Stimulated activated CD4-positive, alpha-beta T cell treated with anti-CD3 and anti-CD28 coated beads, Interleukin-12 subunit alpha, Interleukin-12 subunit beta, amount 100 ng/mL, for 48 hours (primary cell): Measurements from ENCODE around the gene TICAM1.
"Not testable (repeated sequence)": the region's sequence is repeated elsewhere in the genome, so short reads cannot be mapped to it uniquely, and the experiment has no call there.

Source experiments
- DNase-seq, 3 donors: peaks; one replicate each; pipeline ENCODE4 v3.0.0-alpha.2; 2020; ENCODE audit warnings: low read depth in 2 of 3, low spot score in 1 of 3

Gene TICAM1

DNA sequence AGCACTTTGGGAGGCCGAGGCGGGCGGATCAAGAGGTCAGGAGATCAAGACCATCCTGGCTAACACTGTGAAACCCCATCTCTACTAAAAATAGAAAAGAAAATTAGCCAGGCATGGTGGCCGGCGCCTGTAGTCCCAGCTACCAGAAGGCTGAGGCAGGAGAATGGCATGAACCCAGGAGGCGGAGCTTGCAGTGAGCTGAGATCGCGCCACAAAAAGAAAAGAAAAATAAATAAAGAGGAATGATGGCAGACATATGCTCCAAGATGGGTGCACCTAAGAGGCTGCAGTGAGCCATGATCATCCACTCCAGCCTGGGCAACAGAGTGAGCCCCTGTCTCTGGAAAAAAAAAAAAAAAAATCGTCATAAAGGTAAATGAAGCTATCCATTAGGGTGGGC is 14.5 kb upstream of the TICAM1 start:
- not testable (repeated sequence) for DNase-seq

GRCh38 chr19:4844348-4845179 is 13.1 kb upstream of the TICAM1 start:
- no peak for DNase-seq

GRCh38 chr19:4843647-4843965 is 12.1 kb upstream of the TICAM1 start:
- DNase-seq, result no peak

DNA sequence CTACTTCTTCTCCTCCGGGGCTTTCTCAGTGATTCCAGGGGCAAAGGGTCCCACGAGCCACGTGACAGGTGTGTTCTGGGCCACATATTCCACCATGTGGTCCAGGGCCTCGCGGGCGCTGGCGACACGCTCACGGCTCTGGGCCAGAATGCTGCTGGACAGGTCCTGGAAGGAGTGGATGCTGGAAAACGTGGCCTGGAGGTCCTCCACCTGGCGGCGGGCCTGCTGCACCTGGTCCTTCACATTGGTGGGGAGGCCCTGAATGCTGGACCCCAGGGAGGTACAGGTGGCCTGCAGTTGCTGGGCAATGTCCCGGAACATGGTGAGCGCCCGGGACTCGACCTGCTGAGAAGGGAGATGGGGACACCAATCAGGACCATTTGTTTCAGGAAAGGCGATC is 7.7 kb upstream of the TICAM1 start:
- DNase-seq, result no peak

DNA sequence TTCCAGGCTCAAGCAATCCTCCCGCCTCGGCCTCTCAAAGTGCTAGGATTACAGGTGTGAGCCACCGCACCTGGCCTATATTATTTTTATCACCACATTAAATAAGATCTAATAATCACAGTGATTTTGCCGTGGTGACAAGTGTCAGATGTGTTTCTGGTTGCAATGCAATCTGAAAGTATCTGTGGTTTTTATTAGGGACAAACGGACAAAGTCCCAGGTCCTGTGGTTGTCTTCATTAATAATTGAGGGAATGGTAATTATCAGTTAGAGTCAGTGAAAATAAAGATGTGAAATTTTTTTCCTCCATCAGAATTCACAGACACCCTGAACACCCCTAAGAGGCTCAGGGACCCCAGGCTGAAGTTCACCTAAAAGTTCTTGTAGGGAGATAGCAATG is 1.3 kb upstream of the TICAM1 start:
- DNase-seq, result no peak

DNA sequence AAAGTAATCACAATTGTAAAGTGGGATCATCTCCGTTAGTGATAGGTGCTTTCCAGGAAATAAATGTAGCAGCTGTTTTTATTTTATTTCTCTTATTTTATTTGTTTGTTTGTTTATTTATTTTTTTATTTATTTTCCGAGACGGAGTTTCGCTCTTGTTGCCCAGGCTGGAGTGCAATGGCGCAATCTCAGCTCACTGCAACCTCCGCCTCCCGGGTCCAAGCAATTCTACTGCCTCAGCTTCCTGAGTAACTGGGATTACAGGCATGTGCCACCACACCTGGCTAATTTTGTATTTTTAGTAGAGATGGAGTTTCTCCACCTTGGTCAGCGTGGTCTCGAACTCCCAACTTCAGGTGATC is 448 bp upstream of the TICAM1 start:
- DNase-seq, result not testable (repeated sequence)

DNA sequence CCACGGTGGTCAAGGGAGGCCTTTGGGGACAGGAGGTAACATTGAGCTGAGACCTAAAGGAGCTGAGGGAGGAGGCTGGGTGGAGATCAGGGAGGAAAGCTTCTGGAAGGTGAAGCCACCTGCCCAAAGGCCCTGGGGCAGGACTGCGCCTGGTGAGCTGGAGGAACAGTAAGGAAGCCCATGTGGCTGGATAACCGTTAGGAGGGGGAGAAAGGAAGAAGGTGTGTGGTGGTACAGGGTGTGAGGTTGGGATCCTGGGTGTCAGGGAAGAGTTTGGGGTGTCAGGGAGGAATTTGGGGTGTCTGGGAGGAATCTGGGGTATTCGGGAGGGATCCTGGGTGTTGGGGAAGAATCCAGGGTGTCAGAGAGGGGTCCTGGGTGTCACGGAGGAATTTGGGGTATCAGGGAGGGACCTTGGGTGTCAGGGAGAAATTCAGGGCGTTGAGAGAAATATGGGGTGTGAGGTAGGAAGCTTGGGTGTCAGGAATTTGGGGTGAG is 695 bp downstream of the TICAM1 start:
- DNase-seq, result no peak

DNA sequence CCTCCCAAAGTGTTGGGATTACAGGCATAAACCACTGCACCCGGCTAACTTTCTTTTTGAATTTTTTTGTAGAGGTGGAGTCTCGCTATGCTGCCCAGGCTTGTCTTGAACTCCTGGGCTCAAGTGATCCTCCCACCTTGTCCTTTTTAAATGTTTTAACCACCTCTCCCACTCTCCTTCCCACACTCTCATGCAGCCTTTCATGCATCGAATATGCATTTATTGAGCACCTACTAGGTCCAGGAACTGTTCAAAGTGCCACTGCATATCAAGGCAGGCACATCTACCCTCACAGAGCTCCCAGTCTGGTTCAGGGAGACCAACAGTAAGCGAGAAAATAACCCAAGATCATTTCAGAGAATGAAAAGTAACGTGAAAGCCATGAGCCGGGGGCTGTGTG is 1.2 kb downstream of the TICAM1 start:
- no peak for DNase-seq

GRCh38 chr19:4829001-4829712 is 2.4 kb downstream of the TICAM1 start:
- no peak for DNase-seq

- no peak for DNase-seq
Measured at GRCh38 chr19:4823577-4823976, 7.9 kb downstream of the TICAM1 start.

DNA sequence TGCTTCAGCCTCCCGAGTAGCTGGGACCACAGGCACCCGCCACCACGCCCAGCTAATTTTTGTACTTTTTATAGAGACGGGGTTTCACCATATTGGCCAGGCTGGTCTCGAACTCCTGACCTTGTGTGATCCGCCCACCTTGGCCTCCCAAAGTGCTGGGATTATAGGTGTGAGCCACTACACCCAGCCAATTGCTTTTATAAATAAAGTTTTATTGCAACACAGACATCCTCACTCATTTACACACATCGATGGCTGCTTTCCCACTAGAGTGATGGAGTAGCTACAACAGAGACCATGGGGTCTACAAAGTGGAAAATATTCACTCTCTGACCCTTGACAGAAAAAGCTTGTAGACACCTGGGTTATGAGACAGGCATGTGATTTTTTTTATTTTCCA is 9.2 kb downstream of the TICAM1 start:
- DNase-seq, result not testable (repeated sequence)

DNA sequence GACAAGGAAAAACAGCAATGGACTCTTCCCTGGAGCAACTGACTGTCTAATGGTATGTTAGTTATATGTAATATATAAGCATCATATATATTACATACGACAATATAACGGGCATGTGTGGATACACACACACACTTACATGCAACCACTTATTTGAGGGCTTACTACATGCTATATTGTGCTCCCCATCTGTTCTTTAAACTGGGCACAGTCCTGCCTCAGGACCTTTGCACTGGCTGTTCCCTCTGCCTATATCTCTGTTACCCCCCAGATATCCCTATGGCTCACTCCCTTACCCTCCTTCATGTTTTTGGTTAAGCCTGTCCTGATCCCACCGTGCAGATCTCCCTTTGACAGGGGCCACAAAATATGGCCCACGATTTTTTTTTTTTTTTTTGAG is 10.2 kb downstream of the TICAM1 start:
- DNase-seq, result no peak

DNA sequence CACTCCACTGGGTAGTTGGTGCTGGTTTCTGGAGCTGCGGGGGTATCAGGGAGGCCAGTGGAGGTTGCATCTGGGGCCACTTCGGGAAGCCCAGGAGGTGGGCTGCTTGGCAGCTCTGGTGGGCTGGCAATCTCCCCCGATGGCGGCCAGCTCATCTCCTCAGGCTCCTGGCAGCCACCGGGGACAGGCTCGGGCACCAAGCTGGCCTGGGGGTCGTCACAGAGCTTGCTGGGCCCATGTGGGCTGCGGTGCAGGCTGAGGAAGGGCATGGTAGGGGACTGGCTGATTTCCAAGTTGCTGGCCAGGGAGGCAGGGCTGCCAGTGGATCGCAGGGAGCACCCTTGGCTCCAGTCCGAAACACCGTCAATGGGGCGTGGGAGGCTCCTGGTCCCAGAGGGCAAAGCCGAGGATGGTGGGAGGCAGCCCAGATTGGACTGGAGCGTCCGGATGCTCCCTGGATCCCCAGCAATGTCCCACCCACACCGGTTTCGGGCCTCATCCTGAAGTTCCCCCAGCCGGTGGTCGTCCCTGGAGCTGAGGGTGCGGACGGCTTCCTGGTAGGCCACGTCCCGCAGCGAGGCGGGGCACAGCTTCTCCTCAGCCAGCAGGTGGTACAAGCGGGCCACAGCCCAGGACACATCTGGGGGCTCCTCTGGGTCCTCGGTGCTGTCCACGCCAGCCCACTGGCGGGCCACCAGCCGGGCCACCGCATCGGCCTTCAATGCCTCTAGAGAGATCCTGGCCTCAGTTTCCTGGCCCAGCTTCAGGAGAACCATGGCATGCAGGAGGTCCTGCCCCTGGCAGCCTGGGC is 13.8 kb downstream of the TICAM1 start:
- no peak for DNase-seq

DNA sequence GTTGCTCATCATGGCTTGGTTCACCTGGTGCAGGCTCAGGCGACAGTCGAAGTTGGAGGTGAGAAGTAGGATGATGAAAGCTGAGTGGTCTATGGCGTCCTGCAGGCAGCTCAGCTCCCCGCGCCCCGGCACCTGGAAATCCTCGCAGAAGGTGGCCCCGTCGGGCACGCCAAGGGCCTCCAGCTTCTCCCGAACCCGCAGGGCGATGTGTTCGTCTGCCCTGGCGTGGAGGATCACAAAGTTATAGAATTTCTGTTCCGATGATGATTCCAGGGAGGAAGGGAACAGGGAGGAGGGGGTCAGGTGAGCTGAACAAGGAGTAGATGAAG is 14.6 kb downstream of the TICAM1 start:
- DNase-seq, result no peak

- no peak for DNase-seq
Measured at GRCh38 chr19:4816202-4816949, 15.1 kb downstream of the TICAM1 start.

- peak; percentile 65 to 79 (median 75) for DNase-seq
Measured at GRCh38 chr19:4815426-4816201, 15.9 kb downstream of the TICAM1 start.

DNA sequence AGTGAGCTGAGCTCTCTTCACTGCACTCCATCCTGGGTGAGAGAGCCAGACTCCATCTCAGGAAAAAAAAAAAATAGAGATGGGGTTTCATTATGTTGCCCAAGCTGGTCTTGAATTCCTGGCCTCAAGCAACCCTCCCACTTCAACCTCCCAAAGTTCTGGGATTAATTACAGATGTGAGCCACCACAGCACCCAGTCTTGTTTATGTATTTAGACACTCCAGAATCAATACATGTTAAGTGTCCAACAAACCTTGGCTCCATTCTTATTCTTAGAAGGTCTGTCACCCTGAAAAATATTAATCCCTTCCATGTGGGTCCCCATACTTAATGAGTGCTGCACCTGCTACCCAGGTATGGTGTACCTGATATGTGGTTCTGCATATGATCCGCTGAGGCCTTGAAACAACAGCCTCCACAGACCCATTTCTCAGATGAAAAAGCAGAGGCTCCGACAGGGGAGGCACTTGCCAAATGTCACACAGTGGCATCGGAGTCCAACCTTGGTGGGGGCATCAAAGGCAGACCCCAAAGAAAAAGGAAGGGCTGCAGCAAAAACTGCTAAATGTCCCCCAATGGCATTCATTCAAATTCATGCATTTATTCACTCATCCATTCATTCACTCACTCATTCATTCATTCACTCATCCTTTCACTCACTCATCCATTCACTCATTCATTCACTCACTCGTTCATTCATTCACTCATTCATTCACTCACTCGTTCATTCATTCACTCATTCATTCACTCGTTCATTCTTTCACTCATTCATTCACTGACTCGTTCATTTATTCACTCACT is 16.7 kb downstream of the TICAM1 start:
- DNase-seq, result no peak

GRCh38 chr19:4811328-4812131 is 20.0 kb downstream of the TICAM1 start:
- DNase-seq, result peak; percentile 77 to 96 (median 85)

DNA sequence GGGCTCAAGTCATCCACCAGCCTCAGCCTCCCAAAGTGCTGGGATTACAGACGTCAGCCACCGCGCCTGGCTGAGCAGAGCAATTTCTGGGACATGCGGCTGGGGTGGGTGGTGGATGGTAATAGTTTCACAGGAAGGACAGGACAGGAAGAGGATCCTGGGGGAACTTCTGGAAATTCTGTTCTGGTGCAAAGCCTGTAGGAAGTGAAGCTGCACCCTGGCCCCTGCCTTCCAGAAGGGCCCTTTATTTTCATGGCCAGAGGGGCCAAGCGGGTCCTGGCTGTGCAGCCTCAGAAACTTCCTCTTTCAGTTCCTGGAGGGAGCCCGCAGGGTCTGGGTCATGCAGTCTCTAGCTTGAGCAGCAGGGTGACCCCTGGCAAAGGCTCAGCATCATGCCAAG is 24.3 kb downstream of the TICAM1 start:
- no peak for DNase-seq
